H1 (cell line): ENCODE data around the gene TOMM6. TPM values are rescaled to one million over a fixed set of nuclear protein-coding genes. Genes with fewer than 3 reads are reported as not detected.

ENCODE experiments used
- CTCF ChIA-PET: fragments of 300-600 bp; sonication (Branson Sonifier 250); formaldehyde crosslinking; loops from one replicate; lab custom pipeline; 2021; ENCODE audit not compliant: partially characterized antibody; lab: Charles Lee
- POLR2A ChIA-PET: fragments of 300-600 bp; sonication (Branson Sonifier 250); formaldehyde crosslinking; loops from one replicate; lab custom pipeline; 2021; ENCODE audit warnings: inconsistent platforms; ENCODE audit not compliant: partially characterized antibody; lab: Charles Lee
- DNase-seq, 2 experiments: peaks; one replicate each; pipeline versions ENCODE4 v3.0.0 to v3.0.0-alpha.2; 2010 to 2022; ENCODE audit warnings: low spot score in 2 of 2, low read depth in 1 of 2, mixed read lengths in 1 of 2
- FAIRE-seq: peaks from 2 replicates; lab custom pipeline; 2011; peaks lifted over from hg19 to GRCh38; lab: Jason Lieb, UNC
- H2AFZ ChIP-seq: 2 replicates; pipeline ENCODE4 v1.8.1; 2012; ENCODE audit warnings: low read length, inconsistent platforms
- H2AK5ac ChIP-seq: 2 replicates; pipeline ENCODE4 v1.6.1; 2013; ENCODE audit warnings: low read depth, low read length
- H2BK120ac ChIP-seq: replicated peaks from 2 replicates; pipeline ENCODE3; 2013; ENCODE audit warnings: low read depth, low read length, inconsistent platforms
- H2BK12ac ChIP-seq: 2 replicates; pipeline ENCODE4 v1.6.1; 2013; ENCODE audit warnings: low read depth, low read length
- H2BK15ac ChIP-seq: 2 replicates; pipeline ENCODE4 v1.6.1; 2013; ENCODE audit warnings: low read length
- H2BK20ac ChIP-seq: 2 replicates; pipeline ENCODE4 v1.6.1; 2013; ENCODE audit warnings: low read length
- H2BK5ac ChIP-seq: 2 replicates; pipeline ENCODE4 v1.6.1; 2013; ENCODE audit warnings: low read depth, low read length
- H3K14ac ChIP-seq: 2 replicates; pipeline ENCODE4 v1.6.1; 2013; ENCODE audit warnings: inconsistent platforms; ENCODE audit not compliant: insufficient read length
- H3K18ac ChIP-seq: 2 replicates; pipeline ENCODE4 v1.6.1; 2013; ENCODE audit warnings: low read length; ENCODE audit errors: extremely low read depth
- H3K23ac ChIP-seq: 2 replicates; pipeline ENCODE4 v1.6.1; 2013; ENCODE audit warnings: inconsistent platforms; ENCODE audit not compliant: insufficient read length
- H3K23me2 ChIP-seq: 2 replicates; pipeline ENCODE4 v1.6.1; 2013; ENCODE audit warnings: low read depth, low read length
- H3K27ac ChIP-seq: 2 replicates; pipeline ENCODE4 v1.6.1; 2011; ENCODE audit warnings: low read depth, low read length, inconsistent platforms
- H3K27me3 ChIP-seq, 4 experiments: replicated peaks in 1 of 4; 1 replicate in 1 of 4; 2 replicates in 3 of 4; pipeline versions ENCODE4 v1.6.1 to v1.8.1; 2011 to 2013; ENCODE audit warnings: low read length in 3 of 4, mild to moderate bottlenecking in 3 of 4, inconsistent platforms in 2 of 4, mixed read lengths in 2 of 4, moderate library complexity in 1 of 4; ENCODE audit not compliant: control insufficient read depth in 3 of 4, insufficient read depth in 3 of 4; ENCODE audit errors: extremely low read depth in 1 of 4
- H3K36me3 ChIP-seq, 4 experiments: 2 replicates each; pipeline versions ENCODE4 v1.6.1 to v1.8.1; 2011 to 2013; ENCODE audit warnings: mild to moderate bottlenecking in 4 of 4, low read length in 3 of 4, moderate library complexity in 2 of 4, control low read depth in 1 of 4, inconsistent platforms in 1 of 4; ENCODE audit not compliant: insufficient read depth in 4 of 4, control insufficient read depth in 2 of 4
- H3K4ac ChIP-seq: replicated peaks from 2 replicates; pipeline ENCODE3; 2013; ENCODE audit warnings: low read length, low read depth, mixed read lengths, inconsistent platforms; ENCODE audit not compliant: insufficient read length
- H3K4me1 ChIP-seq, 4 experiments: replicated peaks in 1 of 4; 1 replicate in 1 of 4; 2 replicates in 3 of 4; pipeline versions ENCODE4 v1.6.1 to v1.8.1; 2011 to 2013; ENCODE audit warnings: low read length in 3 of 4, inconsistent platforms in 2 of 4, mixed read lengths in 1 of 4; ENCODE audit not compliant: insufficient read depth in 4 of 4, control insufficient read depth in 3 of 4
- H3K4me2 ChIP-seq, 2 experiments: 2 replicates each; pipeline versions ENCODE4 v1.6.1 to v1.8.1; 2011 to 2013; ENCODE audit warnings: low read depth in 2 of 2, low read length in 2 of 2, control low read depth in 1 of 2, inconsistent platforms in 1 of 2, mild to moderate bottlenecking in 1 of 2; ENCODE audit not compliant: insufficient read depth in 1 of 2
- H3K4me3 ChIP-seq, 4 experiments: fragments of 200-600, 300-600 bp in 1 of 4; sonication (generic), shearing (Covaris generic), sonication (Bioruptor Twin) in 1 of 4; 2 replicates each; pipeline versions ENCODE4 v1.5.1 to v1.8.1; 2011 to 2016; ENCODE audit warnings: low read length in 4 of 4, low read depth in 3 of 4, control low read depth in 2 of 4, inconsistent platforms in 2 of 4, mild to moderate bottlenecking in 2 of 4, mixed read lengths in 1 of 4, moderate library complexity in 1 of 4; ENCODE audit not compliant: insufficient read depth in 2 of 4; ENCODE audit errors: extremely low read depth in 1 of 4
- H3K56ac ChIP-seq: replicated peaks from 2 replicates; pipeline ENCODE3; 2013; ENCODE audit warnings: low read depth, mild to moderate bottlenecking, mixed read lengths, low read length, inconsistent platforms; ENCODE audit not compliant: insufficient read length
- H3K79me1 ChIP-seq: 2 replicates; pipeline ENCODE4 v1.6.1; 2013; ENCODE audit warnings: low read depth, low read length, control low read depth
- H3K79me2 ChIP-seq, 2 experiments: 2 replicates each; pipeline versions ENCODE4 v1.6.1 to v1.8.1; 2012 to 2013; ENCODE audit warnings: low read length in 2 of 2, mild to moderate bottlenecking in 2 of 2, inconsistent platforms in 1 of 2; ENCODE audit not compliant: insufficient read depth in 2 of 2, control insufficient read depth in 1 of 2
- H3K9ac ChIP-seq, 4 experiments: replicated peaks in 1 of 4; 1 replicate in 1 of 4; 2 replicates in 3 of 4; pipeline versions ENCODE4 v1.6.1 to v1.8.1; 2011 to 2013; ENCODE audit warnings: low read depth in 3 of 4, low read length in 3 of 4, control low read depth in 2 of 4, mild to moderate bottlenecking in 2 of 4, moderate library complexity in 2 of 4, inconsistent platforms in 1 of 4; ENCODE audit errors: extremely low read depth in 1 of 4
- H3K9me3 ChIP-seq, 2 experiments: 2 replicates each; pipeline versions ENCODE4 v1.6.1 to v1.8.1; 2012 to 2013; ENCODE audit warnings: mild to moderate bottlenecking in 2 of 2, moderate library complexity in 2 of 2, control low read depth in 1 of 2, inconsistent platforms in 1 of 2, low read depth in 1 of 2, low read length in 1 of 2, mixed read lengths in 1 of 2; ENCODE audit not compliant: insufficient read depth in 2 of 2
- H4K20me1 ChIP-seq, 2 experiments: replicated peaks in 1 of 2; 2 replicates each; pipeline versions ENCODE3 to v1.8.1; 2011 to 2013; ENCODE audit warnings: inconsistent platforms in 2 of 2, low read length in 2 of 2, mild to moderate bottlenecking in 1 of 2; ENCODE audit not compliant: insufficient read depth in 2 of 2, control insufficient read depth in 1 of 2
- H4K5ac ChIP-seq: 2 replicates; pipeline ENCODE4 v1.6.1; 2013; ENCODE audit warnings: low read length, low read depth, mixed read lengths, inconsistent platforms; ENCODE audit not compliant: insufficient read length
- H4K8ac ChIP-seq: 2 replicates; pipeline ENCODE4 v1.8.0; 2013; ENCODE audit warnings: mild to moderate bottlenecking, moderate library complexity, low read length, inconsistent platforms; ENCODE audit not compliant: insufficient read depth; ENCODE audit errors: extremely low read depth
- H4K91ac ChIP-seq: replicated peaks from 2 replicates; pipeline ENCODE3; 2013; ENCODE audit warnings: low read length, mixed read lengths, inconsistent platforms; ENCODE audit not compliant: insufficient read length
- CHD1 ChIP-seq: IDR thresholded peaks from 2 replicates; pipeline ENCODE4 v1.6.1; 2012; ENCODE audit warnings: low read depth, low read length, improper control_type of control experiment
- EZH2 ChIP-seq: fragments of 200-600 bp; sonication (generic); IDR thresholded peaks from 2 replicates; pipeline ENCODE4 v1.7.1; 2012; ENCODE audit warnings: low read depth, mild to moderate bottlenecking, moderate library complexity, low read length, inconsistent platforms; ENCODE audit not compliant: severe bottlenecking
- JUN ChIP-seq: IDR thresholded peaks from 2 replicates; pipeline ENCODE4 v1.6.1; 2011; ENCODE audit warnings: low read depth, mild to moderate bottlenecking, improper control_type of control experiment, low read length
- KDM1A ChIP-seq: fragments of 200-600, 300-600 bp; sonication (generic); IDR thresholded peaks from 2 replicates; pipeline ENCODE4 v1.7.1; 2016; ENCODE audit warnings: mild to moderate bottlenecking, low read length, borderline replicate concordance
- KDM4A ChIP-seq: IDR thresholded peaks from one replicate; pipeline ENCODE4 v1.7.1; 2012; ENCODE audit warnings: low read depth, mild to moderate bottlenecking, moderate library complexity, low read length, inconsistent platforms; ENCODE audit not compliant: severe bottlenecking
- KDM5A ChIP-seq: fragments of 200-600 bp; IDR thresholded peaks from 2 replicates; pipeline ENCODE4 v1.7.1; 2012; ENCODE audit warnings: mild to moderate bottlenecking, low read length, inconsistent platforms, mixed read lengths
- MAX ChIP-seq: IDR thresholded peaks from 2 replicates; pipeline ENCODE4 v1.6.1; 2012; ENCODE audit warnings: inconsistent platforms
- SAP30 ChIP-seq: fragments of 300-600 bp; sonication (generic); IDR thresholded peaks from 2 replicates; pipeline ENCODE4 v1.7.1; 2012; ENCODE audit warnings: low read length, moderate library complexity, mild to moderate bottlenecking, inconsistent platforms; ENCODE audit not compliant: insufficient read depth, insufficient replicate concordance
- SIN3A ChIP-seq, 2 experiments: IDR thresholded peaks in 1 of 2; conservative IDR thresholded peaks in 1 of 2; 2 replicates each; pipeline ENCODE4 v1.6.1; 2011 to 2012; ENCODE audit warnings: low read length in 2 of 2, improper control_type of control experiment in 1 of 2, low read depth in 1 of 2, mild to moderate bottlenecking in 1 of 2
- SP4 ChIP-seq: IDR thresholded peaks from 2 replicates; pipeline ENCODE4 v1.6.1; 2012; ENCODE audit warnings: low read length, inconsistent platforms
- SRF ChIP-seq: IDR thresholded peaks from 2 replicates; pipeline ENCODE4 v1.6.1; 2011; ENCODE audit warnings: mild to moderate bottlenecking, low read depth, low read length, moderate library complexity
- TAF7 ChIP-seq: optimal IDR thresholded peaks from 2 replicates; pipeline ENCODE3; 2011; ENCODE audit warnings: low read depth, mild to moderate bottlenecking, inconsistent platforms, low read length, moderate library complexity, borderline replicate concordance
- TCF12 ChIP-seq: IDR thresholded peaks from 2 replicates; pipeline ENCODE4 v1.6.1; 2011; ENCODE audit warnings: low read depth, mild to moderate bottlenecking, low read length
- YY1 ChIP-seq: IDR thresholded peaks from 2 replicates; pipeline ENCODE4 v1.6.1; 2011; ENCODE audit warnings: low read depth, mild to moderate bottlenecking, low read length
- WGBS, 2 experiments: shearing (Covaris generic) in 1 of 2; methylation state at CpG; one replicate each; pipeline versions ENCODE4 v1.1.6 to v1.1.7; 2013 to 2015; ENCODE audit warnings: low lambda C conversion rate in 2 of 2, mixed read lengths in 2 of 2, inconsistent platforms in 1 of 2, low coverage in 1 of 2, missing lambda C conversion rate in 1 of 2; ENCODE audit not compliant: insufficient replicate concordance in 2 of 2, insufficient coverage in 1 of 2, insufficient read length in 1 of 2; ENCODE audit errors: extremely low coverage in 1 of 2, missing lambda C conversion rate in 1 of 2; 5-methylcytosine and 5-hydroxymethylcytosine counted together
- polyA plus RNA-seq, 7 experiments: library from polyadenylated mRNA; depleted of rRNA in 3 of 7; stranded (reverse) in 5 of 7; unstranded in 2 of 7; fragments of >200 nt in 5 of 7; fragments of 200-250 nt in 2 of 7; gene quantifications; 1 replicate in 5 of 7; 2 replicates in 1 of 7; 4 replicates in 1 of 7; pipeline versions ENCODE4 v1.2.1 to v1.2.3, GENCODE V29; 2011 to 2013; ENCODE audit warnings: missing spikeins in 2 of 7, mixed read lengths in 2 of 7
- total RNA-seq: library from RNA; stranded (reverse); fragmentation: NEBNext Ultra II Directional; extraction: Animal tissue kit (Norgen Biotek cat#: 25700); gene quantifications from 2 replicates; pipeline ENCODE4 v1.2.1, GENCODE V29; 2021

Gene TOMM6
- total and polyA plus RNA-seq, 2 of the 8 experiments (the other 6 are each of a cell fraction or from before 2014, with no cell fraction given) = 228 to 560 TPM

- CTCF ChIA-PET = interaction anchor here (1.0 to 2.0 kb wide), 4 partner anchors 9 to 50 kb away, joined by 3 to 5 read pairs (median 4); partner anchors contain the start of gene PGC
- H3K4me2 ChIP-seq = no peak overlapping the region
- H3K14ac ChIP-seq = no peak overlapping the region
- H2BK20ac ChIP-seq = no peak overlapping the region
- no peak overlapping the region for H2AFZ ChIP-seq
- H3K18ac ChIP-seq = no peak overlapping the region; the same call in 1 of the 2 replicates
- no peaks in the 10 kb centered on the region for H3K9me3 ChIP-seq
- POLR2A ChIA-PET = interaction anchor here (0.6 kb wide), 1 partner anchor 346 kb away, joined by 3 read pairs; no protein-coding TSS in a partner anchor
- no peak overlapping the region for H2AK5ac ChIP-seq
- H3K36me3 ChIP-seq = no peaks in the 10 kb centered on the region
- 80% methylated on average over 11 of the region's 13 CpGs; no CpG with 5 or more reads in 1 of the 2 experiments for WGBS, 2 experiments
- no peak overlapping the region for H2BK5ac ChIP-seq
- H3K79me1 ChIP-seq = no peaks in the 10 kb centered on the region
- H2BK12ac ChIP-seq = no peak overlapping the region
- no peaks in the 10 kb centered on the region for H3K23me2 ChIP-seq
- H3K79me2 ChIP-seq = no peaks in the 10 kb centered on the region
- H3K27me3 ChIP-seq = no peaks in the 10 kb centered on the region; a peak in 1 of 7 replicates
- no peak overlapping the region for H4K91ac ChIP-seq
- FAIRE-seq = no peak
- H3K9ac ChIP-seq = no peak overlapping the region
- H3K56ac ChIP-seq = no peak overlapping the region
- H4K8ac ChIP-seq = no peak overlapping the region
- H2BK120ac ChIP-seq = no peak overlapping the region
- H4K20me1 ChIP-seq = no peaks in the 10 kb centered on the region
- no peak overlapping the region for H3K23ac ChIP-seq
- H2BK15ac ChIP-seq = no peak overlapping the region
- DNase-seq = no peak
- no peak overlapping the region for H4K5ac ChIP-seq
- H3K27ac ChIP-seq = no peak overlapping the region
- no peak overlapping the region for H3K4ac ChIP-seq
- H3K4me3 ChIP-seq = no peak overlapping the region
- peaks cover 0 to 3% (median 0%) of the 10 kb centered on the region in 4 experiments; a peak in 2 of 7 replicates for H3K4me1 ChIP-seq
- TF ChIP-seq KDM4A = no peak
- no peak for TF ChIP-seq KDM1A
- TF ChIP-seq SRF = no peak
- no peak for TF ChIP-seq JUN
- TF ChIP-seq MAX = no peak
- no peak for TF ChIP-seq SAP30
- no peak for TF ChIP-seq SIN3A (conservative IDR thresholded peaks at IDR 0.05 in 1 of 2, IDR thresholded peaks at IDR 0.05 in 1 of 2; ENCODE audit: low read depth in 1 of 2, low read length in 2 of 2)
- TF ChIP-seq EZH2 = no peak
- no peak for TF ChIP-seq SP4
- no peak for TF ChIP-seq TCF12
- no peak for TF ChIP-seq CHD1
- no peak for TF ChIP-seq TAF7
- TF ChIP-seq KDM5A = no peak
- no peak for TF ChIP-seq YY1
Observed at GRCh38 chr6:41756354-41756753, 31.1 kb upstream of the TOMM6 start.
